Measurements from ENCODE around the gene CCDC27. TPM values are rescaled to one million over a fixed set of nuclear protein-coding genes. Genes with fewer than 3 reads are reported as not detected.

The CCDC27 gene
- polyA plus RNA-seq, 3 donors: 0.10 to 0.30 (median 0.17) TPM

- no peak for DNase-seq (ENCODE audit: low read depth in 3 of 3, low spot score in 2 of 3)
Measured at GRCh38 chr1:3774276-3774945, 22.2 kb downstream of the CCDC27 start.

DNA sequence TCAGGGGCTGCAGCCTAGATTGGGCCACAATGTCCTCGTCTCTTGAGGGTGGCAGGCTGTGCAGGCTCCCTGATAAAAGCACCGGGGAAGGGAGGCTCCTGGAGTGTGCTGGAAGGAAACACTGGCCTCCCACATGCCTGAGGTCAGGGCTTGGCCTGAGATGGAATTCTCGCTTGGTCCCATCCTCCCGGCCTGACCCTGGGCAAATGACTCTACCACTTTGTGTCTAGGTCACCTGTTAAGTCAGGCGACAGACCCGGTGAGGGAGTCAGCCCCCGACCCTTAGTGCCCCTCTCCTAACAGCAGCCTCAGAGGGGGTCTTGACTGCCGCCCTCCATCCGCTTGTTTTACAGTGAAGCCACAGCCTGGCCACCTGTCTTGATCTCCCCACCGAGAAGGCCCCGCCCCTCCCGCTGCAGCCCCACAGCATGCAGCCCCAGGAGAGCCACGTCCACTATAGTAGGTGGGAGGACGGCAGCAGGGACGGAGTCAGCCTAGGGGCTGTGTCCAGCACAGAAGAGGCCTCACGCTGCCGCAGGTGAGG is 22.8 kb downstream of the CCDC27 start:
- no peak for DNase-seq (ENCODE audit: low read depth in 3 of 3, low spot score in 2 of 3)

DNA sequence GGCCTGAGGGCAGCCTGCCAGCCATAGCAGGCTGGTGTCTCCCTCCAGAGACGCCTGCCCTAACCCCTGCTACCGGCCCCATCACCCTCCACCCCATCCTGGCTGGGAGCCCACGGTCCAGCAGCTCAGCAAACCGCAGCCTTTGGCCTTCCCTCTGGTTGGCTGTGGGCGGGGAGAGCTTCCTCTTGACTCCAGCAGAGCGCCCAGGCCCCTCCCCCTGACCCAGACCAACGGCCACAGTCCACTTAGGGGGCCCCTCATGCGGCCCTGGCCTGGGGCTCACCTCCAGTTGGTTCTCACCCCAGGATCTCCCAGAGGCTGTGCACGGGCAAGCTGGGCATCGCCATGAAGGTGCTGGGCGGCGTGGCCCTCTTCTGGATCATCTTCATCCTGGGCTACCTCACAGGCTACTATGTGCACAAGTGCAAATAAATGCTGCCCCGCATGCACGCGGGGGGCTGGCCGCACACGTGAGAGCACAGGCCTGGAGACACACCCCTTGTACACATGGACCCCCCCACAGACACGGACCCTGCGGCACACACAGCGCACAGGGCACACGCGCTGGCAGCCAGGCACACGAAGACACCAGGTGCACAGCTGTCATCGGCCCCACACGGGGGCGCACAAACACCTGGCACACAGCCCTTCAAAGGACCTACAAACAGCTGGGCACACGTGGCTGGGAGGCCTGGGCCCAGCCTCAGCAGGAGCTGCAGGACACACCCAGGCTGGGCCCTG is 23.4 kb downstream of the CCDC27 start:
- peak in 1 of 3 donors; percentile 58 for DNase-seq (ENCODE audit: low read depth in 3 of 3, low spot score in 2 of 3)

DNA sequence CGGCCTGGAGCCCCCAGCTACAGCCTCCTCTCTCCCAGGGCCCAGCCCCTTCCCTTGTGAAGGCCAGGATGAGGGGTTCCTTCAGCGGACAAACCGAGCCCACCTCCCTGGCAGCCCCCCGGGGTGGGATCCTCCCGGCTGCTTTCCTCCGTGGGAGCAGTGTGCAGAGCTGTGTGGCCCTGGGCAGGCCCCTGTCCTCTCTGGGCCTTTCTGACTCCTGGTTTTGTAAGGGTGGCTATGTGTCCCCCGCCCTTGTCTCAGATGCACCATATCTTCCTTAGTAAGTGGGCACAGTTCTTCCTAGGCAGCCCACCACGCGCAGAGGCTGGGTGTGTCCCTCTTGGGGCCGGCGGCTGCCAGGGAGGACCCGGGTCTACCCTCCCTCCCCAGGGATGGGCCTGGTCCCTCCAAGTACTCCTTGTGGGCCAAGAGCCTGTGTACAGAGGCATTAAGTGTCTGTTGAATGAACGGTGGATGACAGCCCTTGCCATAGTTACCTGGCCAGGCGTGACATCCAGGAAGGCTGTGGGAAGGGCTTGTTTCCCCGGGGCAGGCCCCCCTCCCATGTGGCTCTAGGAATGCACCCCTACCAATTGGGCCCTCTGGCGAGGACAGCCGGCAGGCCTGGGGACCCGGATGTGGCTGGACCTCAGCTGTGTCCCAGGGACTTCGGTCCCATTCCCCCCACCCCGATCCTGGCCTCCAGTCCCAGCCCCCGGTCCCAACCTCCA is 24.1 kb downstream of the CCDC27 start:
- DNase-seq (ENCODE audit: low read depth in 3 of 3, low spot score in 2 of 3): no peak

- DNase-seq (ENCODE audit: low read depth in 3 of 3, low spot score in 2 of 3): no peak
Measured at GRCh38 chr1:3777078-3777547, 24.9 kb downstream of the CCDC27 start.

GRCh38 chr1:3777647-3778589 is 25.7 kb downstream of the CCDC27 start:
- DNase-seq (ENCODE audit: low read depth in 3 of 3, low spot score in 2 of 3): no peak

GRCh38 chr1:3778590-3779264 is 26.5 kb downstream of the CCDC27 start:
- no peak for DNase-seq (ENCODE audit: low read depth in 3 of 3, low spot score in 2 of 3)

- no peak for DNase-seq (ENCODE audit: low read depth in 3 of 3, low spot score in 2 of 3)
Measured at GRCh38 chr1:3779265-3779911, 27.1 kb downstream of the CCDC27 start.

DNA sequence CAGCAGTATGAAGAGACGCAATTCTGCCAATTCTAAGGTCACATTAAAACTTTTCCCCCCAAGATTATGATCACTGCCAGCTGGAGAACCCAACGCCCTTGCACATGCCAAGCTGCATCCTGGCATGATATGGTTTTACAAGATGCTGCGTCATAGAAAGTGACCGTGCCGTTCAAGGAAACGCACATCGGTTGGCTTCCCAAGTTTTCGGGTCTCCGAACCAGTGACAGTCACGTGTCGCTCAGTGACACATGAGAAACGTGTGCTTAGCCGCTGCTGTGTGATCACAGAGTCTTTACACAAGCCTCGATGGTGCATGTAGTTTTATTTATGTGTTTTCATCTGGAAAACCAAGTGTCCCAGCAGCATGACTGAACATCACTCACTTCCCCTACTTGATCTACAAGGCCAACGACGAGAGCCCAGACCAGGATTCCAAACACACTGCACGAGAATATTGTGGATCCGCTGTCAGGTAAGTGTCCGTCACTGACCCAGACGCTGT is 27.7 kb downstream of the CCDC27 start:
- DNase-seq (ENCODE audit: low read depth in 3 of 3, low spot score in 2 of 3): no peak

DNA sequence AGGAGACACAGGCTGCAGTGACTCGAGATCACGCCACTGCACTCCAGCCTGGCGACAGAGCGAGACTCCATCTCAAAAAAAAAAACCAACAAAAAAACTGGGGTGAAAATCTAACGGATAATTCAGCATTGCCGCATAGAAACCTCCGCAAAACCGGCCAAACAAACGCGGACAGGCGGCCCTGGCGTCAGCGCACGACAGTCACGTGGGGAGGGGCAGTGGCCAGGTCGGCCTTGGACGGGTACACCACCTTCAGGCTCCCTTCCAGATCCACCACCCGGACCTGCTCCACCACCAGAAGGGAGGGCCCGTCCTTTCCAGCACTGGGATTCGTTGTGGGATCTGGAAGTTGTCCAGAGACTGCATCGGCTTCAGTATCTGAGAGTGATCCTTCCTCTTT is 28.7 kb downstream of the CCDC27 start:
- DNase-seq (ENCODE audit: low read depth in 3 of 3, low spot score in 2 of 3): no peak

DNA sequence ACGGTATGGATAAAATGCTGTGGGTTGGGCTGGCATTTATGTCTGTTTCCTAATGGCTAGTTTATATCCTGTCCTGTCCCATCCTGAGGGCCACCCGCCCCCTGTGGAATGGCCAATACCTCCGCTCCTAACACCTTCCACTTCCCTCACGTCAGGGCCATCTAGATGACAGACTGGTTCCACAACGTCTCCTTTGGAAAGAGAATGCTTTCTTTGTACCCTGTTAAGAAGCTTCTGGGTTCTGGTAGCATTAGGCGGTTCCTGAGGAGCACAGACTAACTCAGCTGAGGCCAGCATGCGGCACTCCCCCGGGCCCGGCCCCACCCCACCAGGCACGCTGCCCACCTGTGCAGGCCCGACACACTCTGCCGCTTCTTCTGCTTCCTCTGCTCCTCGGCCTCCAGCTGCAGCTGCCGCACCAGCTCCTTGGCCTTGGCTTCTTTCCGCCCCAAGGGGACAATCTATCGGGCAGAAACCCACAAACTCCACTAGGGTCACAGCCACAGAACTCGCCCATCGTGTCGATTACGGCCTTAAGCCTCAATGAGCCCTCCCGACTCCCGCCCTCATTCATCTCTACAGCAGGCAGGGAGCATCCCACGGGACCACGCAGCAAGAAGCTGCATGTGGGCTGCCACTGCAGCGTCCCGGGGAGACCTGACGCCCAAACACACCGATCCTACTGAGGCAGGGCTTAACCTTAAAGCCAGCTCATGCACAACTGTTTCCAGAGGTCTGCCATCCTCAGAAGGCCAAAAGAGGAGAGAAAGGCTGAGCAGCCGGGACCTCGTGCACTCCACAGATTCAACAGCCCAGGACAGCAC is 31.6 kb downstream of the CCDC27 start:
- no peak for DNase-seq (ENCODE audit: low read depth in 3 of 3, low spot score in 2 of 3)

- DNase-seq (ENCODE audit: low read depth in 3 of 3, low spot score in 2 of 3): no peak
Measured at GRCh38 chr1:3785045-3785444, 32.8 kb downstream of the CCDC27 start.

DNA sequence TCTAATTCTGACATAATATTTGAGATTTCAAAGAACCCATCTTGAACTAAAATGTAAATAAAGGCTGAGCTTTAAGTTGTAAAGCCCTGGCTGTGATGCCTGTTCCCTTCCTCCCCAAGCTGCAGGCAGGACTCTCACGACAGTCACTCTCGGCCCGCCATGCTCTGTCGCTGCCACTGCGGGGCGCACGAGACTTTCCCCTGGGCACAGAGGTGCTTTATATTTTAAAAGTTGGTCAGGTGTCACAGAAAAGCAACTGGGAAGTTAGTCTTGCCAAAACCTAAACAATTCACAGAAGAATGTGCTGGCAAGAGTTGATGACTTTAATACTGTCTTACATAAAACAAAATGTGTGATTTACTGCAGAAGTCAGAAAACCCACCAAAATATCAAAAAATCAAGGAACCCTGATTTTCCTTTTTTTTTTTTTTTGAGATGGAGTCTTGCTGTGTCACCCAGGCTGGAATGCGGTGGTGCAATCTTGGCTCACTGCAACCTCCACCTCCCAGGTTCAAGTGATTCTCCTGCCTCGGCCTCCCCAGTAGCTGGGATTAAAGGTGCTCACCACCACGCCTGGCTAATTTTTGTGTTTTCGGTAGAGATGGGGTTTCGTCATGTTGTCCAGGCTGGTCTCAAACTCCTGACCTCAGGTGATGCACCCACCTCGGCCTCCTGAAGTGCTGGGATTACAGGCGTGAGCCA is 33.4 kb downstream of the CCDC27 start:
- no peak for DNase-seq (ENCODE audit: low read depth in 3 of 3, low spot score in 2 of 3)

DNA sequence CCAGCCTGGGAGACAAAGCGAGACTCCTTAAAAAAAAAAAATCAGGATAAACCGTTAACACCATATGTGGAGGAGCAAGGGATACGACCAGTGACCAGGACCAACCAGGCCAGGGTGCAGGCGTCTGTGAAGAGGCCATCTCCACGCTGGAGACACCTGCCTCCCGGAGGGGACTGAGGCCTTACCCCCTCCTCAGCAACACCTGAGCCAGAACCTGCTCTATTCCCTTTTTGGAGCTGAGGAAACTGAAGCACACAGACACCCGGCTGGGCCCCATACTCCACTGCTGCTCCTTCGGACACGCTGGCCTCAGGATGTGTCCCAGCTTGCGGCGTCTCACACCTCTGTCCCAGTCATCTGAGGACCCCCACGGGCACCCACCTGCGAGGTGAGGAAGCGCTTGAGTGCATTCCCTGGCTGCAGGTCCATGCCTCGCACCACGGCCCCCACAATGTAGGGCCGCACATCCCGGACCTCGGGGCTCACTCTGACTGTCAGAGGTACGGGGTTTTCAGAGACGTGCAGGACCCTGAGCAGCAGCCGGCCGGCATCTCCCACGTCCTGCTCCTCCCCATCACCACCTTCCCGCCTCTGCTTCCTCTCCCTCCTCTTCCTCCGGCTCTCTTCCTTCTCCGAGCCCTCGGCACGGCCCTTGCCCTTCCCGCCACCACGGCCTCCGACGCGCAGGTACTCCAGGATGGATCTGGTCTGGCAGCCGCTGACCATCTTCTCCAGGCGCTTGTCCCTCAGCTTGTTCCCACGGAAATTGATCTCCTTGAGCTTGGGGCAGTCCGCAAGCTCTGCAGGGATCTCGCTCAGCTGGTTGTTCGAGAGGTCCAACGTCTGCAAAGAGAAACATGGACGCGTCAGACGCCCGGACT is 34.5 kb downstream of the CCDC27 start:
- DNase-seq (ENCODE audit: low read depth in 3 of 3, low spot score in 2 of 3): no peak

DNA sequence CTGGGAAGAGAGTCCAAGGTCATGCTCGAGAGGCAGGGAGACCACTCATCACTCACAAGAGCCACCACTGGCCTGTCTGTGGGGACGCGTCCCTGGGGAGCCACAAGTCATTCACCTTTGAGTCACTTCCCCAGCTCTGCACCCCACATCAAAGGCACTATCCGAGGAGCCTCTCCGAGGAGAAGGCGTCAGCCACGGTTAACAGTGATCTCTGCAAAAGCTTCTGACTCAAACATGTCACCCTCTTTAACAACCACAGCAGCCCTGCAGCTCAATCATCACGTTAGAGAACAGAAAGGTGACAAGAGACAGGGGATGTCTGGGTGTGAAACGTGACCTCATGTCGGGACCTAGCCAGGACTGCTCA is 35.1 kb downstream of the CCDC27 start:
- no peak for DNase-seq (ENCODE audit: low read depth in 3 of 3, low spot score in 2 of 3)

GRCh38 chr1:3787745-3788605 is 35.7 kb downstream of the CCDC27 start:
- DNase-seq (ENCODE audit: low read depth in 3 of 3, low spot score in 2 of 3): no peak

Measured in right renal cortex interstitium (tissue), 3 donors.